Inflammatory macrophage (primary cell): ENCODE data around the gene TRMT44.
"Not testable (repeated sequence)": the region's sequence is repeated elsewhere in the genome, so short reads cannot be mapped to it uniquely, and the experiment has no call there.

ENCODE experiments used
- DNase-seq, 2 donors: peaks; one replicate each; pipeline ENCODE4 v3.0.0-alpha.2; 2020 to 2022

The TRMT44 gene

GRCh38 chr4:8406887-8407286, 33.7 kb upstream of the TRMT44 start:
- DNase-seq: not testable (repeated sequence)

DNA sequence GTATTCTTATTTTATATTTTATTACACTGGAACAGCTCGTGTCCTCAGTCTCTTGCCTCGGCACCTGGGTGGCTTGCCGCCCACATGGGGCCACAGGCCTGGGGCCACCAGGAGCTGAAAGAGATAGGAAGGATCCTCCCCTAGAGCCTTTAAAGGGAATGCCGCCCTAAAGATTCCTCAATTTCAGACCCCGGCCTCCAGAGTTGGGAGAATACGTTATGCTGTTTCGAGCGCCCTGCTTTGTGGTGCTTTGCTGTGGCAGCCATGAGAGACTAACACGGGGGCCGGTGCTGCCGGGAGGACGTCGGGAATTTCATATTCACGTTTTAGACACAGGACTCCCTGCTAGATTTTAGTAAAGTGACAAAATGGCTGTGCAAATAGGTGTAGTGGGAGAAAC, 33.3 kb upstream of the TRMT44 start:
- DNase-seq: no peak

DNA sequence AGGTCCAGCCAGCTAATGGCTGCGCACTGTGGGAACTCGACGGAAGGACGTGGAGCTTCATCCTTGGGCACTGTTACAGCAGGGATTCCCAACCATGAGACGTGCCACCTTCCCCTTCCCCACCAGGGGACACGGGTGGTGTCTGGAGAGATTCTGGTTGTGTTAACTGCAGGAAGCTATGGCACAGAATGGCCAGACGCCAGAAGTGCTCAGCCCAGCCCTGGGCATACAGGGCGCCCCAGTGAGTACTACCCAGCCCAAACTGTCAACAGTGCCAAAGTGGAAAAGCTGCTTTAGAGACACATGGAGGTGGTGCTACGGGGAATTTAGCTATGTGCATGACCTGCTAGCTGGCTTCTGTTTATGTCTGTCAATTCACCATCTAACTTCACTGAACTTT, 32.8 kb upstream of the TRMT44 start:
- DNase-seq: no peak

DNA sequence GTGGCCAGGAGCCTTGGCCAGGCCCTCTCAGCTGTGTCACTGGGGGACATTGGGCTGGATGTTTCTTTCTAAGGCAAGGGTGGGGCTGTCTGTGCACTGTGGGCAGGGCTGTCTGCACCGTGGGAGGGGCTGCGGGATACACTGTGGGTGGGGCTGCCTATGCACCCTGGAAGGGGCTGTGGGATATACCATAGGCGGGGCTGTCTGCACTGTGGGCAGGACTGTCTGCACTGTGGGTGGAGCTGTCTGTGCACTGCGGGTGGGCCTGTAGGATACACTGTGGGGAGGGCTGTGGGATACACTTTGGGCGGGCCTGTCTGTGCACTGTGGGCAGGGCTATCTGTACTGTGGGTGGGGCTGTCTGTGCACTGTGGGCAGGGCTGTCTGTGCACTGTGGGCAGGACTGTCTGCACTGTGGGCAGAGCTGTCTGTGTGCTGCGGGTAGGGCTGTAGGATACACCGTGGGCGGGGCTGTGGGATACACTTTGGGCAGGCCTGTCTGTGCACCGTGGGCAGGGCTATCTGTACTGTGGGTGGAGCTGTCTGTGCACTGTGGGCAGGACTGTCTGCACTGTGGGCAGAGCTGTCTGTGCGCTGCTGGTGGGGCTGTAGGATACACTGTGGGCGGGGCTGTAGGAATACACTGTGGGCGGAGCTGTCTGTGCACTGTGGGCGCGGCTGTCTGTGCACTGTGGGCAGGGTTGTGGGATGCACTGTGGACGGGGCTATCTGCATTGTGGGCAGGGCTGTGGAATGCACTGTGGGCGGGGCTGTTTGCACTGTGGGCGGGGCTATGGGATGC, 31.1 kb upstream of the TRMT44 start:
- peak in 1 of 2 donors; percentile 31 for DNase-seq

- DNase-seq: no peak
Observed at GRCh38 chr4:8410066-8410625, 30.4 kb upstream of the TRMT44 start.

GRCh38 chr4:8410641-8411271, 29.8 kb upstream of the TRMT44 start:
- peak; percentile 21 to 29 for DNase-seq

GRCh38 chr4:8411351-8412180, 29.0 kb upstream of the TRMT44 start:
- no peak for DNase-seq

- no peak for DNase-seq
Observed at GRCh38 chr4:8412288-8412687, 28.3 kb upstream of the TRMT44 start.

DNA sequence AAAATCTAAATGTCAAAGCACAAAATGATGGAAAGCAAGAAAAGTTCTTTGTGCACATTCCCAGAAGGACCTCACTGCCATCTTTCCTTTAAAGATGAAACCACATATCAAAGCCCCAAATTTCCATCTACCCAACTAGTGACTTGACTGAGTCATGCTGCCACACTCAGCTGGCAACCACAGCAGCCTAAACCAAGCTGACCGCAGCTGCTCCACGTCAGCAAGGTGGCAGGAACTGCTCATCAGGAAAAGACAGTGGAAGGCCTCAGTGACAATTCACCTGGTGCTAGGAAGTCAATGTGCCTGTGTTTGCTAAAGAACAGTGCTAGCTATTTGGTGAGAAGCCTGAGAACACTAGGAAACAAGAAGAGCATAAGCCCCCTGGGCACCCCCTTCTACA, 26.2 kb upstream of the TRMT44 start:
- DNase-seq: no peak

GRCh38 chr4:8417071-8417614, 23.4 kb upstream of the TRMT44 start:
- peak; percentile 12 to 50 for DNase-seq

DNA sequence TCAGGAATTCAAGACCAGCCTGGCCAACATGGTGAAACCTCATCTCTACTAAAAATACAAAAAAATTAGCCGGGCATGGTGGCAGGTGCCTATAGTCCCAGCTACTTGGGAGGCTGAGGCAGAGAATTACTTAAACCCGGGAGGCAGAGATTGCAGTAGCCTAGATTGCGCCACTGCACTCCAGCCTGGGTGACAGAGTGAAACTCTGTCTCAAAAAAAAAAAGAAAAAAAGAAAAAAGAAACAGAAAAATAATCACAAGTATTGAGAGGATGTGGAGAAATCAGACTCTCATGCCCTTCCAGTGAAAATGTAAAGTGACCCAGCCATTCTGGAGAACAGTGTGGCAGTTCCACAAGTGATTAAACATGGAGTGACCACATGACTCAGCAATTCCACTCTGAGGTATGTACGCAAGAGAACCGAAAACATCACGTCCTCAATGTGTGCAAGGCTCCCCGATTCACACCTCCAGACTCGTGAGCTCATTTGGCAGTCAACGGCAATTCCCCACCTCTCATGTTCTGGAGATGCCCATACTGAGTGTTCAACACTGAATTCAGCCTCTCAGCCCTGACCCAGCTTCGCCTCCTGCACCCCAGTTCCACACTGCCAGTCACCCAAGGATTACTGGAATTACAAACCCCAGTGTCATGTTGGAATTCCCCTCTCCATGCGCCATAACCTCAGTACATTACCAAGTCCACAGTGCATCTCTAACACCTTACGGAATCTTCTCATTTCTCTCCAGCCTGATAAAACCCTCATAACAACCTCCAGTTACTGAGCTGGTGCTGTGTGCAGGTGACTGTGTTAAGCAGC, 21.1 kb upstream of the TRMT44 start:
- DNase-seq: peak; percentile 42 to 65

DNA sequence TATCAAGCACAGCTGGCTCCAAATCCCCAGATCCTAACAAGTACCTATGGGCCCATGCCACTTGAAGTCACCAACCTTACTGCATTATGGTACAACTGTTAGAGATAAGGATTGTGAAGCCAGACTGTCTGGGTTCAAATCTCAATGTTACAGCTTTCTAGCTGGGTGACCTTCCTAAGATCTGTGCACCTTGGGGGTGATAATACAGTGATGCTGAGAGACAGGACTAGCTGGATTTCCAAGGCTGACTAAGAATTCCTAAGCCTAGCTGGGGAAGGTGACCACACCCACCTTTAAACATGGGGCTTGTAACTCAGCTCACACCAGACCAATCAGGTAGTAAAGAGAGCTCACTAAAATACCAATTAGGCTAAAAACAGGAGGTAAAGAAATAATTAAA, 20.4 kb upstream of the TRMT44 start:
- not testable (repeated sequence) for DNase-seq

DNA sequence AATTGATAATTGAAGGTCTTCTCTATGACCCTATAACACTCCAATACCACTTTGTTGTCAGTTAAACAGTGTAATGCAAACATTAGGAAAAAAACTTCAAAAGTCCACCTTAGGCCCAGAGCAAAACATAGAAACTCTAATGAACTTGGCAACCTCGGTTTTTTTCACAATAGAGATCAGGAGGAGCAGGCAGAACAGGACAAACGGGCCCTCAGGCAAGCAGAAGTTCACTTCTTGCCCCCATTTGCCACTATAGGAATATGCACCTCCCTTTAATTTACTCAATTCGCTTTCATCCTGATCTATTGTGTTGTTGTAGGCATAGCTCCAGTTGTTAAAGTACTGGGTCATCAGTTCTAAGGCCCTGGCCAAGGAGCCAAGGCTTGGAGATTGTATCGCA, 18.2 kb upstream of the TRMT44 start:
- DNase-seq: no peak

DNA sequence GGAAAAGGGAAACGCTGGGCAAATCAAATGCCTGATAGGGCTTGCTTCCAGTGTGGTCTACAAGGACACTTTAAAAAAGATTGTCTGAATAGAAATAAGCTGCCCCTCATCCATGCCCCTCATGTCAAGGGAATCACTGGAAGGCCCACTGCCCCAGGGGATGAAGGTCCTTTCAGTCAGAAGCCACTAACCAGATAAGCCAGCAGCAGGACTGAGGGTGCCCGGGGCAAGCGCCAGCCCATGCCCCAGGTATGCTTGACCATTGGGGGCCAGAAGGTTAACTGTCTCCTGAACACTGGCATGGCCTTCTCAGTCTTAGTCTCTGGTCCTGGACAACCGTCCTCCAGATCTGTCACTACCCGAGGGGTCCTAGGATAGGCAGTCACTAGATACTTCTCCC, 17.8 kb upstream of the TRMT44 start:
- DNase-seq: no peak

DNA sequence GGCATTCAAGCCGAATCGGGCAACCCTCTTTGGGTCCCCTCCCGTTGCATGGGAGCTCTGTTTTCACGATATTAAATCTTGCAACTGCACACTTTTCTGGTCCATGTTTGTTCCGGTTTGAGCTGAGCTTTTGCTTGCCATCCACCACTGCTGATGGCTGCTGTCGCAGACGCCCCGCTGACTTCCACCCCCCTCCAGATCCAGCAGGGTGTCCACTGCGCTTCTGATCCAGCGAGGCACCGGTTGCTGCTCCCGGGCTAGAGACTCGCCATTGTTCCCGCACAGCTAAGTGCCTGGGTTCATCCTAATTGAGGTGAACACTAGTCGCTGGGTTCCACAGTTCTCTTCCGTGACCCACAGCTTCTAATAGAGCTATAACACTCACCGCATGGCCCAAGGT, 13.3 kb upstream of the TRMT44 start:
- DNase-seq: no peak

- peak; percentile 55 to 71 for DNase-seq
Observed at GRCh38 chr4:8427761-8428287, 12.8 kb upstream of the TRMT44 start.

GRCh38 chr4:8428288-8429097, 12.1 kb upstream of the TRMT44 start:
- DNase-seq: peak; percentile 88 to 92

GRCh38 chr4:8431553-8431952, 9.0 kb upstream of the TRMT44 start:
- no peak for DNase-seq

DNA sequence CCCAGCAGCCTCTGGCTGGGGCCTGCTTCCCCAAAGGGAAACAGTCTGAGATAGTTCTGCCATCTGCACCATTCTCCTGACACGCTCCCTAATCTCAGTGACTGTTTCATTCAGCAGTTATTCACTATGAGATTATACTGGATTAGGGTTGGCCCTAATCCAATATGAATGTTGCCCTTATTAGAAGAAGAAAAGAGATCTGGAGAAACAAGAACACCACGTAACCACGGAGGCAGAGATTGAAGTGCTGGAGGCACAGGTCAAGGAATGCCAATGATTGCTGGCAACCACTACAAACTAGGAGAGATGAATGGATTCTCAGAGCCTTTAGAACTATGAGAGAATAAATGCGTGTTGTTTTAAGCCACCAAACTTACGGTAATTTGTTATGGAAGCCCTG, 7.4 kb upstream of the TRMT44 start:
- no peak for DNase-seq

DNA sequence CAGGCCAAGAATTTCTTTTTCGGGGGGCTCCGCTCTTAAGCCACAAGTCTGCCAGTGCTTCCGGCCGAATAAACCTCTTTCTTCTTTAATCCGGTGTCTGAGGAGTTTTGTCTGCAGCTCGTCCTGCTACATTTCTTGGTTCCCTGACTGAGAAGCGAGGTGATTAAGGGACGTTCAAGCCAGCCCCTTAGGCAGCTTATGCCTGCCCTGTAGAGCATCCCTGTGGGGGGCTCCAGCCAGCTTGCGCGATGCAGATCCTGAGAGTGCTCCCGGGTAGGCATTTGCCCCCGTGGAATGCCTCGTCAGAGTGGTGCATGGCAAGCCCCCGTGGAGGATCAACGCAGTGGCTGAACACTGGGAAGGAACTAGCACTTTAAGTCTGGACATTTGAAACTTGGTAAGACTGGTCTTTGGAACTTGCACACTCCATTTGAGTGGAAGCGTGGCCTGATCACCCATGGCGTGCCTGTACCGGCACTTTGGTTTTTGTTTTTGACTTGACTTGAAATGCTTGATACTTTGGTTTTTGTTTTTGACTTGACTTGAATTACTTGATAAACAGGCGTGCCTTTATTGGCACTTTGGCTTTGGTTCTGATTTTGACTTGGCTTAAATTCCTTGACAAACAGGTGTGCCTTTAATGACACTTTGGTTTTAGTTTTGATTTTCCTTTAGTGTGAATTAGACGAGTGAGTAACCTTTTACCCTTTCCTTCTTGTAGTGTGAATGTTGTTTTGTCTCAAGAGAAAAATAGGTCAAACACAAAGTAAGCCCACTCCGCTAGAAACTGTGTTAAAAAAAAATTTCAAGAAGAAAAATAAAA, 6.1 kb upstream of the TRMT44 start:
- no peak for DNase-seq
